SK-N-SH treated with all-trans-retinoic acid at 6 μM for 48 hours (cell line): ENCODE results near the gene G0S2.

ENCODE experiments used
- ZFP30 ChIP-seq: fragments of 450-650 bp; formaldehyde crosslinking; IDR thresholded peaks from 2 replicates; pipeline ENCODE4 v1.5.0; 2022; ENCODE audit warnings: mild to moderate bottlenecking, moderate library complexity
- ZNF70 ChIP-seq: fragments of 450-650 bp; formaldehyde crosslinking; IDR thresholded peaks from 2 replicates; pipeline ENCODE4 v1.5.0; 2020; ENCODE audit warnings: mild to moderate bottlenecking, moderate library complexity
- TF ChIP-seq, protein P1 (sequence below): fragments of 250-450 bp; sonication (Bioruptor Pico); IDR thresholded peaks from 2 replicates; pipeline ENCODE4 v1.5.1; 2020; ENCODE audit warnings: low read depth, mild to moderate bottlenecking, moderate library complexity

DNA sequence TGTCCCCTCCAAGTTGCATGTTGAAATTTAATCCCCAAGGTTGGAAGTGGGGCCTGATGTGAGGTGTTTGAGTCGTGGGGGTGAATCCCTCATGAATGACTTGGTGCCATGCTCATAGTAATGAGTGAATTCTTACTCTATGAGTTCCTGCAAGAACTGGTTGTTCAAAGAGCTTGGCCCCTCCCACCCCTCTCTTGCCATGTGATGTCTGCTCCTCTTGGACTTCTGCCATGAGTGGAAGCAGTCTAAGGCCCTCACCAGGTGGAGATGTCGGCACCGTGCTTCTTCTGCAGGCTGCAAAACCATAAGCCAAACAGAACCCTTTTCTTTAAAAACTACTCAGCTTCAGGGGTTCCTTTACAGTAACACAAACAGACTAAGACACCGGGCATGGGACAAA, 14.3 kb downstream of the G0S2 start:
- TF ChIP-seq, protein P1, sequence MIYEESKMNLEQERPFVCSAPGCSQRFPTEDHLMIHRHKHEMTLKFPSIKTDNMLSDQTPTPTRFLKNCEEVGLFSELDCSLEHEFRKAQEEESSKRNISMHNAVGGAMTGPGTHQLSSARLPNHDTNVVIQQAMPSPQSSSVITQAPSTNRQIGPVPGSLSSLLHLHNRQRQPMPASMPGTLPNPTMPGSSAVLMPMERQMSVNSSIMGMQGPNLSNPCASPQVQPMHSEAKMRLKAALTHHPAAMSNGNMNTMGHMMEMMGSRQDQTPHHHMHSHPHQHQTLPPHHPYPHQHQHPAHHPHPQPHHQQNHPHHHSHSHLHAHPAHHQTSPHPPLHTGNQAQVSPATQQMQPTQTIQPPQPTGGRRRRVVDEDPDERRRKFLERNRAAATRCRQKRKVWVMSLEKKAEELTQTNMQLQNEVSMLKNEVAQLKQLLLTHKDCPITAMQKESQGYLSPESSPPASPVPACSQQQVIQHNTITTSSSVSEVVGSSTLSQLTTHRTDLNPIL (CRISPR knock-in tag): no peak
- TF ChIP-seq ZFP30 (CRISPR knock-in tag): no peak
- TF ChIP-seq ZNF70 (CRISPR knock-in tag): no peak
